ENCODE measurements around the gene ELOB. TPM values are rescaled to one million over a fixed set of nuclear protein-coding genes. Genes with fewer than 3 reads are reported as not detected.
A peak's percentile ranks its signal among the peaks of the same experiment; 100 is the strongest.

The ELOB gene
- total RNA-seq, 1 donor from 2014 or later = 323 TPM

- H3K4me2 ChIP-seq (ENCODE audit: low read length) = peak overlapping the region; percentile 96
- peaks cover 16% of the 10 kb centered on the region for H3K36me3 ChIP-seq (ENCODE audit: insufficient read depth, low read length)
- TF ChIP-seq EZH2 (IDR thresholded peaks at IDR 0.05; ENCODE audit: insufficient read depth, low read length) (no peak), CTCF (IDR thresholded peaks at IDR 0.05; ENCODE audit: insufficient read depth, low read depth, low read length) (no peak)
- peak overlapping the region; percentile 85 for H3K4me3 ChIP-seq (ENCODE audit: insufficient read depth, low read depth, low read length)
- peaks cover 25% of the 10 kb centered on the region for H3K4me1 ChIP-seq (ENCODE audit: insufficient read depth, low read length)
- H3K27me3 ChIP-seq (ENCODE audit: insufficient read depth, low read length) = no peaks in the 10 kb centered on the region
- H3K27ac ChIP-seq (ENCODE audit: low read depth, low read length) = peak overlapping the region; percentile 99
- peak overlapping the region; percentile 92 for H3K4me3 Mint-ChIP-seq (ENCODE audit: unreplicated experiment)
- H3K4me1 Mint-ChIP-seq (ENCODE audit: low read depth, unreplicated experiment) = peaks cover 31% of the 10 kb centered on the region
- peaks cover 52% of the 10 kb centered on the region for H4K20me1 ChIP-seq (ENCODE audit: insufficient read depth, low read length)
- peak; percentile 45 for DNase-seq (ENCODE audit: low read depth)
- H3K9ac ChIP-seq (ENCODE audit: low read length) = peak overlapping the region; percentile 90
- peaks cover 64% of the 10 kb centered on the region for H3K79me2 ChIP-seq (ENCODE audit: insufficient read depth, low read length)
- no peak for FAIRE-seq
- no peaks in the 10 kb centered on the region for H3K27me3 Mint-ChIP-seq (ENCODE audit: low read depth, unreplicated experiment)
- no peaks in the 10 kb centered on the region for H3K9me3 ChIP-seq (ENCODE audit: insufficient read depth, low read depth, low read length)
- H3K27ac Mint-ChIP-seq (ENCODE audit: unreplicated experiment) = peak overlapping the region; percentile 91
- peaks cover 11% of the 10 kb centered on the region for H3K36me3 Mint-ChIP-seq (ENCODE audit: low read depth, unreplicated experiment)
- H2AFZ ChIP-seq (ENCODE audit: low read depth, low read length) = peak overlapping the region; percentile 96
- H3K9me3 Mint-ChIP-seq (ENCODE audit: unreplicated experiment) = no peaks in the 10 kb centered on the region
These were observed 24.0 kb downstream of the ELOB start for GRCh38 chr16:2752850-2753732.

GRCh38 chr16:2752035-2752849 is 24.8 kb downstream of the ELOB start, which contains the start of gene SRRM2:
Gene SRRM2 (plus strand): TSS chr16:2752638. CDS start chr16:2756365, 3,727 bp downstream.
- H3K27ac Mint-ChIP-seq (ENCODE audit: unreplicated experiment) = peak within 1 kb of the TSS; percentile 95
- TF ChIP-seq CTCF (IDR thresholded peaks at IDR 0.05; ENCODE audit: insufficient read depth, low read depth, low read length) (no peak), EZH2 (IDR thresholded peaks at IDR 0.05; ENCODE audit: insufficient read depth, low read length) (no peak)
- Histone ChIP-seq H2AFZ (ENCODE audit: low read depth, low read length) (peak within 1 kb of the TSS; percentile 96), H3K36me3 (ENCODE audit: insufficient read depth, low read length) (peaks cover 7% of the 10 kb centered on the region), H3K4me2 (ENCODE audit: low read length) (peak within 1 kb of the TSS; percentile 96), H3K4me3 (ENCODE audit: insufficient read depth, low read depth, low read length) (peak within 1 kb of the TSS; percentile 85), H3K9me3 (ENCODE audit: insufficient read depth, low read depth, low read length) (no peaks in the 10 kb centered on the region), H3K4me1 (ENCODE audit: insufficient read depth, low read length) (peaks cover 25% of the 10 kb centered on the region), H3K27ac (ENCODE audit: low read depth, low read length) (peak within 1 kb of the TSS; percentile 99), H3K9ac (ENCODE audit: low read length) (peak within 1 kb of the TSS; percentile 90), H3K27me3 (ENCODE audit: insufficient read depth, low read length) (no peaks in the 10 kb centered on the region), H4K20me1 (ENCODE audit: insufficient read depth, low read length) (peaks cover 43% of the 10 kb centered on the region), H3K79me2 (ENCODE audit: insufficient read depth, low read length) (peaks cover 56% of the 10 kb centered on the region)
- peak within 1 kb of the TSS; percentile 92 for H3K4me3 Mint-ChIP-seq (ENCODE audit: unreplicated experiment)
- no peaks in the 10 kb centered on the region for H3K9me3 Mint-ChIP-seq (ENCODE audit: unreplicated experiment)
- peak; percentile 92 for DNase-seq (ENCODE audit: low read depth)
- peaks cover 27% of the 10 kb centered on the region for H3K4me1 Mint-ChIP-seq (ENCODE audit: low read depth, unreplicated experiment)
- H3K36me3 Mint-ChIP-seq (ENCODE audit: low read depth, unreplicated experiment) = peaks cover 8% of the 10 kb centered on the region
- H3K27me3 Mint-ChIP-seq (ENCODE audit: low read depth, unreplicated experiment) = no peaks in the 10 kb centered on the region
- no peak for FAIRE-seq

Data from astrocyte (in vitro differentiated cells and primary cell).